GM18499 (cell line): Measurements from ENCODE around the gene ZSWIM3.

Experiments used
- ATAC-seq: cut with Tn5 transposase; IDR thresholded peaks from one replicate; pipeline ENCODE4 v1.9.1; 2021; ENCODE audit warnings: moderate number of reproducible peaks; ENCODE audit not compliant: insufficient read depth, unreplicated experiment

ZSWIM3 gene

GRCh38 chr20:45832619-45833018, 24.8 kb upstream of the ZSWIM3 start:
- no peak for ATAC-seq

GRCh38 chr20:45833030-45833882, 24.2 kb upstream of the ZSWIM3 start, which contains the start of gene SNX21:
SNX21 (plus strand) TSS chr20:45833799; CDS start chr20:45833920, 121 bp downstream.
- ATAC-seq, result no peak

GRCh38 chr20:45833883-45834796, 23.3 kb upstream of the ZSWIM3 start:
- no peak for ATAC-seq

- ATAC-seq, result no peak
Measured at GRCh38 chr20:45834797-45835161, 22.6 kb upstream of the ZSWIM3 start.

- no peak for ATAC-seq
Measured at GRCh38 chr20:45835329-45835765, 22.1 kb upstream of the ZSWIM3 start.

- ATAC-seq, result no peak
Measured at GRCh38 chr20:45835825-45836224, 21.6 kb upstream of the ZSWIM3 start.

- ATAC-seq, result no peak
Measured at GRCh38 chr20:45836841-45837240, 20.6 kb upstream of the ZSWIM3 start.

- no peak for ATAC-seq
Measured at GRCh38 chr20:45840700-45841198, 16.7 kb upstream of the ZSWIM3 start.

GRCh38 chr20:45841407-45842129, 15.8 kb upstream of the ZSWIM3 start:
- no peak for ATAC-seq

- no peak for ATAC-seq
Measured at GRCh38 chr20:45842169-45842812, 15.1 kb upstream of the ZSWIM3 start.

- no peak for ATAC-seq
Measured at GRCh38 chr20:45843506-45843905, 13.9 kb upstream of the ZSWIM3 start.

- no peak for ATAC-seq
Measured at GRCh38 chr20:45845452-45845851, 12.0 kb upstream of the ZSWIM3 start.

- no peak for ATAC-seq
Measured at GRCh38 chr20:45848421-45848820, 9.0 kb upstream of the ZSWIM3 start.

GRCh38 chr20:45848969-45849582, 8.3 kb upstream of the ZSWIM3 start:
- no peak for ATAC-seq

- ATAC-seq, result no peak
Measured at GRCh38 chr20:45850238-45850637, 7.2 kb upstream of the ZSWIM3 start.

- ATAC-seq, result no peak
Measured at GRCh38 chr20:45850926-45851325, 6.5 kb upstream of the ZSWIM3 start.

- ATAC-seq, result no peak
Measured at GRCh38 chr20:45851501-45851900, 5.9 kb upstream of the ZSWIM3 start.

- no peak for ATAC-seq
Measured at GRCh38 chr20:45852326-45852725, 5.1 kb upstream of the ZSWIM3 start.

- ATAC-seq, result no peak
Measured at GRCh38 chr20:45853484-45853883, 3.9 kb upstream of the ZSWIM3 start.

GRCh38 chr20:45857882-45858216, 435 bp downstream of the ZSWIM3 start:
- no peak for ATAC-seq
